DMS 273 (cell line): ENCODE results near the gene TCN1.
"Not testable (repeated sequence)": the region's sequence is repeated elsewhere in the genome, so short reads cannot be mapped to it uniquely, and the experiment has no call there.

Experiments used
- DNase-seq: peaks from one replicate; lab custom pipeline; 2025; ENCODE audit not compliant: unreplicated experiment; lab: John Stamatoyannopoulos, UW

TCN1 gene

GRCh38 chr11:59857439-59858434 lies 8.6 kb downstream of the TCN1 start:
- DNase-seq, result no peak

- DNase-seq, result peak; percentile 1
Measured at GRCh38 chr11:59854871-59855270, 11.4 kb downstream of the TCN1 start.

DNA sequence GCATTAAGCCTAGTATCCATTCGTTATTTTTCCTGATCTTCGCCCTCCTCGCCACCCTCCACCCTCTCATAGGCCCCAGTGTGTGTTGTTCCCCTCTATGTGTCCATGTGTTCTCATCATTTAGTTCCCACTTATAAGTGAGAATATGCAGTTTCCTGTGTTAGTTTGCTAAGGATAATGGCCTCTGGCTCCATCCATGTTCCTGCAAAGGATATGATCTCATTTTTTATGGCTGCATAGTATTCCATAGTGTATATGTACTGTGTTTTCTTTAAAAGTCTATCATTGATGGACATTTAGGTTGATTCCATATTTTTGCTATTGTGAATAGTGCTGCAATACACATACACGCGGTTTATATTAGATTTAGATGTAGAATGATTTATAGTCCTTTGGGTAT lies 14.9 kb downstream of the TCN1 start:
- not testable (repeated sequence) for DNase-seq

GRCh38 chr11:59849551-59849950 lies 16.7 kb downstream of the TCN1 start:
- DNase-seq, result not testable (repeated sequence)

DNA sequence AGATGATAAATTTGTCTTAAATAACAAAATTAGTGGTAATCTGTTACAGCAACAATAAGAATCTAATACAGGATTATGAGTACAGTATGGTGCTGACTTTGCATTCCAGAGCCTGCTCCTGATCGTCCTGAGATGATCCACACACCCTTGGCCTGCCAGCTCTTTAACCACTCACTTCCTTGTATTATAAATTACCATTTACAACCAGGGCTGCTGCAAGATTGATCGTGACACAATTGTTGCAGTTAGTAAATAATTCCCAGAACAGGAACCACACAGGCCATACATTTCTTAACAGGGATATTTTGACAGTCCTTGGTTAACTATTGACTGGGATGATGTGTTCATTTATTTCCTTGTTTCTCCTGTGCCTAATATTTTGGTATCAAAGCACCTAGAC lies 17.2 kb downstream of the TCN1 start:
- no peak for DNase-seq

DNA sequence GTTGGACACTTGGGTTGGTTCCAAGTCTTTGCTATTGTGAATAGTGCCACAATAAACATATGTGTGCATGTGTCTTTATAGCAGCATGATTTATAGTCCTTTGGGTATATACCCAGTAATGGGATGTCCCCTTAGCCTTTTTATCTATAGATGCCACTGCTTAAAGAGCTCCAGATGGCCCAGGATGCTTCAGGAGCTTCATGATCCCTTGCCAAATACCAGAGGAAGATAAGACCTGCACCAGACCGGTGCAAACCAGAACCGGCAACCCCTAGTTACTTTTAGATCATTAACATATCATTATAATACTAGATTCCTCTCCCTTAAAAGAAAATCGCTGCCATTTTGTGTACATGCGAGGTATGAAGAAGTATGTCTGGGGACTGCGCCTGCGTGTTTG lies 17.8 kb downstream of the TCN1 start:
- not testable (repeated sequence) for DNase-seq

DNA sequence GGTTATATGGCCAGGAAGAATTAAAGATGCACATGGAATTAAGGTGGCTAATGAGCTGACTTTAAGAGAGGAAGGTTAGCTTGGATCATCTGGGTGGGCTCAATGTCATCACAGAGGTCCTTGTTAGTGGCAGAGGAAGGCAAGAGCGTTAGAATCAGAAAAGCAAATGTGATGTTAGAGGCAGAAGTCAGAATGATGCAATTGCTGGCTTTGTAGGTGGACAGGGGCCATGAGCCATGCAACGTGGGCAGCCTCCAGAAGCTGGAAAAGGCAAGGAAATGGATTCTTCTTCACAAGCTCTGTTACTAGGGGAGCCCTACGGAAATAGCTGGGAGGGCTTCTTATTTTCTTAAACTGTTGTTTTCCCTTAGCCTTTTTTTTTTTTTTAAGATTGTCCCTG lies 18.7 kb downstream of the TCN1 start:
- DNase-seq, result no peak

DNA sequence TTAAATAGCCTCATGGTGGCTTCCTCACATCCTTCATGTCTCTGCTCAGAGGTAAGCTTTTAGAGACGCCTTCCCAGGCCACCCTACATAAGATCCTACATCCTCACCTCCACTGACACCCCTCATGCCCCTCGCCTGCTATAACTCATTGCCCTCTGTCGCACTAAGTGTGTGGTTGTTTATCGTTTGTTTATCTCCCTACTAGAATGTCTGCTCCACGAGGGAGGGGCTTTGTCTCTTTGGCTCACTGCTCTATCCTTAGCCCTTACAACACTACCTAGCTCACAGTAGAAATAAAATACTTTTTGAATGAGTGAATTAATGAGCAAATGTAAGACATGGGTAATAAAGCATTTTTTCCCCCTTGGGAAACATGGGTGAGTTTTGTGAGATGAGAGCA lies 19.7 kb downstream of the TCN1 start:
- DNase-seq, result no peak

GRCh38 chr11:59845399-59845798 lies 20.9 kb downstream of the TCN1 start, which contains the start of gene CBLIF:
Gene CBLIF, minus strand, starts transcription at chr11:59845499. Its CDS starts 46 bp downstream, at chr11:59845453.
- no peak for DNase-seq

DNA sequence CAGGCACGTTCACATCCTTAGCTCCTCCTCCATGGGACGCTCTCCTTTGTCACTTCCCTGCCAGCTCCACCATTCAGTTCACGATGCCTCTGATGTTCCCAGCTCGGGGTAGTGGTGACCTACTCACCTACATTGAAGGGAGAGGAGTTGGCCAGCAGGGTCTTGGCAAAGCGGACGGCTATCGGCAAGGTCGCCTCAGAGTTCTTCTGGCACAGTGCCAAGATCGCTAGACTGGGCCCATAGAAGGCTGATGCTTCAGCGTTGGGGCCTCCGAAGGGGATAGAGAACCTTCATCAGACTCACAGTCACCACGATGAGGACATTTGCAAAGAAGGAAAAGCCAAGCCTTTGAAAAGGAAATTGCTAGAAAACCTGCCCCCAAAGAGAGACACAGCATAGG lies 24.0 kb downstream of the TCN1 start:
- no peak for DNase-seq

DNA sequence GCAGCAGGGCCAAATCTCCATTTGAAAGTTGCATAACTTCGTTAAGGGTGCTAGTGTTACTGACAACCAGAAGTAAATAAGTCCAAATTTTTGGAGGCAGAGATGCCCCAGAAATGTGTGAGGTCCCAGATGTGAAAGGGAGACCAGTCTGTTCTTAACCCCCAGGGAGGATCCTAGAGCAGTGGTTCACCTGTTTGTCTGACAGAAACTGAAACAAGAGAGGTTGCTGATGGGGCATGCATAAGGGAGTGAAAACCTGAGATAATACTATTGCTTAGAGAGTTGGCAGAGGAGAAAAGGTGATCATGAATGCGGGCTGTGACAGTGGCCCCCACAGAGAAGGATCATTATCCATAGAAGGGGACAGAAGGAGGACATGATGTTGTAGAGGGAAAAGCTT lies 24.8 kb downstream of the TCN1 start:
- DNase-seq, result no peak

DNA sequence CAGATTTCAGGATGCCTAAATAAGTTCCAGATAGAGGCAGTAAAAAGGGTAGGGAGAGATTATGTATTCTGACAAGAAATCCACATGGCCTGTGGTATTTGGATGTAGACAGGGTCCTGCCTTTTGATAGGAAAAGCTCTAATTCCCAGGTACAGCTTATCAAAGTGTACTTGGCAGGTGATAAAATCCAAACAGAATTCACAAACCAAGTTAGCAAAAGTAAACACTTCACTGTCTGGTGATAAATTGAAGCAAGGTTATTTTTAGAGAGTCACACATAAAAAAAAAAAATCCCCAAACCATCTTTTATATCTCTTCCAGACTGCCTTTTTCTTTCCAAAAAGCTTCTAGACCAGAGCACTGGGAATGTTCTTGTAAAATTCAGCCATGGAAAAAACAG lies 26.7 kb downstream of the TCN1 start:
- no peak for DNase-seq

- DNase-seq, result no peak
Measured at GRCh38 chr11:59833602-59834001, 32.7 kb downstream of the TCN1 start.

- DNase-seq, result no peak
Measured at GRCh38 chr11:59829358-59829757, 36.9 kb downstream of the TCN1 start.

DNA sequence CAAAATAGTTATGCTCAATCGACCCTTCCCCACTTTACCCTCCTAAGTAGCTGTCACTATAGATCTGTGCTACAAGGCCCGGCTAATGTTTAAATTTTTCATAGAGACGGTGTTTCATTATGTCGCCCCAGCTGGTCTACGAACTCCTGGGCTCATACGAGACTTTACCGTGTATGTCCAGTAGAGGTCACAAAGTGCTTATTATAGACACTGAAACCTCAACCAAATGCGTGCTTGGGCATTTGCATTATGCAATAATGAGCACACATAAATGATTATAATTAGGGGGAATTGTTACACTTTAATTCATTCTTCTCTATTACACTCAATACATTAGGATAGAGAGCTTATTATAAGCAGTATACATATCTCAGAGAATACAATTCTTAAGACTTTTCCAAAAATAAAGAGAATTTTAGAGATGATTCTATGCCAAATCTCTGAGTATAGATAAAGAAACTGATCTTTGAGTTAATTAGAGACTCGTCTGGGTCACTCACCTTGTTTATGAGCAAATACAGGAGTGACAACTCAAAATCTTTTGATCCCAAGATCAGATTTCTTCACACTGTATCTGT lies 43.2 kb downstream of the TCN1 start:
- DNase-seq, result peak; percentile 69

GRCh38 chr11:59818572-59818971 lies 47.7 kb downstream of the TCN1 start:
- no peak for DNase-seq

DNA sequence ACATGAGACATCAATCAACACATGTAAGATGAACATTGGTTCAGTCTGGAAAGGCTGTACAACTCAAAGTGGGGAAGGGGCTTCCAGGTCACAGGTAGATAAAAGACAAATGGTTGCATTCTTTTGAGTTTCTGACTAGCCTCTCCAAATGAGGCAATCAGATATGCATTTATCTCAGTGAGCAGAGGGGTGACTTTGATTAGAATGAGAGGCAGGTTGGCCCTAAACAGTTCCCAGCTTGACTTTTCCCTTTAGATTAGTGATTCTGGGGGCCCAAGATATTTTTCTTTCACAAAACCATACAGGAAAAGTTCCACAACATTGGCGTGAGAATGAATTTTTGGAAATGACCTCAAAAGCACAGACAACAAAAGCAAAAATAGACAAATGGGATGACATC lies 49.9 kb downstream of the TCN1 start:
- not testable (repeated sequence) for DNase-seq

DNA sequence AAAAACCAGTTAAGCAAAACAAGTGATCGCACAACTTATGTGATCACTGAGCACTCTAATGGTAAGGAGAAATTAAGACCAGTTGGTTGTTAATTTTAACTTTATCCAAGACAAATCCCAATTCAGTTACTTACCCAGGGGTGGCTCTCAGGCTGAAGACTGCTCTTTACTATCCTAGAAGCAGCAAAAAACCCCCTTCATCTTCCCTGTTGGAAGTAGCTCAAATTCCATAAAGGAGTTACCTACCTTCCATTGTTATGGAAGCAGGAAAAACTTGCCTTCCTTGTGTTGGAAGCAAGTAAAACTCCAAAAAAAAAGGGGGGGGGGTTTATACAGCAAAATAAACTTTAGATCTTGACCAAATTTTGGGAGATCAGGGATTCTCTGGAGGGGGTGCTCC lies 50.5 kb downstream of the TCN1 start:
- DNase-seq, result no peak

DNA sequence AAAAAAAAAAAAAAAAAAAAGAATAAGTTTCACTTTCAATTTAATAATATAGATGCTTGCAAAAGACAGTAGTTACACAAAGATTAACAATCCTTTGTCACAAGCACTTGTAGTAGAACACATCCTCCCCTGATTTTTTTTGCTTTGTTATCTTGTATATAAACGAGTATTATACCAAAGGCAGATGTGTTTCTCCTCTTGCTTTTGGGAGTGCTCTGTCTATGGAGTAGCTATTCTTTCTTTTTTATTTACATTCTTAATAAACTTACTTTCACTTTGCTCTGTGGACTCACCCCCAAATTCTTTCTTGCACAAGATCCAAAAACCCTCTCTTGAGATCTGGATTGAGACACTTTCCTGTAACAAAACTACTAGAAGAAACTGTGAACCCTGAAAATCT lies 52.3 kb downstream of the TCN1 start:
- DNase-seq, result no peak

- DNase-seq, result no peak
Measured at GRCh38 chr11:59813364-59813763, 52.9 kb downstream of the TCN1 start.

DNA sequence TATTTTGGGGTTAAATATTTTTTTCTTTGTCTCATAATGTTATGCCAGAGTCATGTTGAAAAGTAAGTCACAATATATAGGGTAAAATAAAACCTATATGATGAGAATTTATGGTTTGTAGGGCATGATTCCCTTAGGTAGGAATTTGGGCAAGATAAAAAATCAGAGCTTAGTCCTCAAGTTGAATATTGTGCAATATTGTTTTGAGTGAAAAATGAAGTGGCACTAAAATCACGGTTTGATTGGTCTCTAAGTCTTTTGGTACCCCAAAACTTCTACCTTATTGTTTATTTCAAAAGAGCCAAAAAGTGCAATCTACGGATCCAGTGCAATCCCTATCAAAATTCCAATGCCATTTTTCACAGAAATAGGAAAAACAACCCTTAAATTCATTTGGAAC lies 54.1 kb downstream of the TCN1 start:
- no peak for DNase-seq

- DNase-seq, result no peak
Measured at GRCh38 chr11:59810911-59811259, 55.4 kb downstream of the TCN1 start.
